CD4-positive, alpha-beta T cell treated with Interleukin-17A for 1 hour (primary cell): ENCODE measurements around the gene NBAS.
"Not testable (repeated sequence)": the region's sequence is repeated elsewhere in the genome, so short reads cannot be mapped to it uniquely, and the experiment has no call there.

Experiments used
- DNase-seq: peaks from one replicate; pipeline ENCODE4 v3.0.0-alpha.2; 2020

NBAS gene

DNA sequence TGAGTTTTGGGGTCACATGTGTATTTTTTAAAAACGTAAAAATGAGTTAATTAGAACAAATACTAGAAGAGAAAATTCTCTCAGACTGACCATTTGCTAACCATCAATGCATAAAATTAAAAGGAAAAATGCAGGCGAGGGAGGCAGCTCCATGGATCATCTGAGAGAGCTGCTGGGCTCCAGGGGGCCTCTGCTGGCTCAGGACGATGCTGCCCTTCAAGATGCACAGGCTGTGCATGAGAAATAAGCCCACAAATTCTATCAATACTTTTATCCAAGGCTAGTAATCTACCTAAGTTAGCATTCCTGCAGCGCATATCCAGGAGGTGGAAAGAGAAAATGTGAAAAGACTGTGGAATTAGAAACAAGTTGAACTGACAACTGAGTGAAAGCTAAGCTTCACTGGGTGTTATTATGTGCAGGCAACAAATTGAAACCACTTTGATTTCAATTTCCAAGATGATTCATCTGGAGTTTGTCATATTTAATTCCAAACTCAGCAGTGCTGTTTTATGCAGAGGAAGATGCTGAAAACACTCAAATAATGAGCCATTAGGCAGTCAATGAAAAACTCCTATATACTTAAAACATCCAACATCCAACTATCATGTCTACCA is 261.1 kb downstream of the NBAS start:
- no peak for DNase-seq

DNA sequence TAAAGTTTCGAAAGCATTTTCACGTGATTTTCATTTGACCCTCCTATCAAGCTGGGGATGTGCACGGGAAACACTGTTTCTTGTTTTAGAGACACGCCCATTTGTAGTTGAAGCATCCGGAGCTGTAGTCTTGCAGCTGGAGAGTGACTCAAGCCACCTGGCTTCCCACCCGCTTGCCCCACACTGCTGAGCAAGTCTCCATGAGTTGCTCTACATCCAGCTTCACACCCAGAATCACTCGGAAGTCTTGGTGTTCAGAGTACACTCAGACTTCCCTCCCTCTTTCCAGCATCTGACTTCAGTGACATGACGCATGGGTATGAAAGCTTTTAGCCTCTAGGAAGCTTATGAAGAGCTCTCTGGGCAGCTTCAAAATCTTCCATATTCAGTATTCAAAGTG is 262.4 kb downstream of the NBAS start:
- no peak for DNase-seq

DNA sequence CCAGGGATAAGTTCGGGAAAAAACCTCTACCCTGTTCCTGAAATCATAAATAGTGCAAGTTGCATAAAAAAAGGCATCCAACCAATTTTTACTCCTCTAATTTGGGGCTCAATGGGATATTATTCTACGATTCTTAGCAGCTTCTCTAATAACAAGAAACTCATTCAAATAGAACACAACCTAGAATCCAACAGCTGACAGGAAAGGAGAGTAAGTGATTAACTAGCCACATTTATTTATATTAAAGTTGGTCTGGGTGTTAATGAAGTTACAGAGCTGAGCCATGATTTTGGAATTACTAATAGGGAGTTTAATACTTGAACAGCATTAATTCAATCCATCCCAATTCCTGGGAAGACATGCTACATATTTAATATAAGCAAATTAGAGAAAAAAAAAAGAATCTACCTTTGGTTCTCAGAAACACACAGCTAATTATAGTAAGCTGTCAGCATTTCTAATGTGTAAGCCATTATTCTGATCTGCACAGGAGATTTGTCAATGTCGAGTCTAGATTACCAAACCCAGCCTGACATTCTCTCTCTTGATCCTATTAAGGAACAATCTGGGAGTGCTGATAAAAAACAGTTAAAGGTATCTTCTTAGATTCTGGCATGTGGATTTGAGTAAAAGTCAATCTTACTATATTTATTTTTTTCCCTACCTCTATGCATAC is 267.7 kb downstream of the NBAS start:
- no peak for DNase-seq

DNA sequence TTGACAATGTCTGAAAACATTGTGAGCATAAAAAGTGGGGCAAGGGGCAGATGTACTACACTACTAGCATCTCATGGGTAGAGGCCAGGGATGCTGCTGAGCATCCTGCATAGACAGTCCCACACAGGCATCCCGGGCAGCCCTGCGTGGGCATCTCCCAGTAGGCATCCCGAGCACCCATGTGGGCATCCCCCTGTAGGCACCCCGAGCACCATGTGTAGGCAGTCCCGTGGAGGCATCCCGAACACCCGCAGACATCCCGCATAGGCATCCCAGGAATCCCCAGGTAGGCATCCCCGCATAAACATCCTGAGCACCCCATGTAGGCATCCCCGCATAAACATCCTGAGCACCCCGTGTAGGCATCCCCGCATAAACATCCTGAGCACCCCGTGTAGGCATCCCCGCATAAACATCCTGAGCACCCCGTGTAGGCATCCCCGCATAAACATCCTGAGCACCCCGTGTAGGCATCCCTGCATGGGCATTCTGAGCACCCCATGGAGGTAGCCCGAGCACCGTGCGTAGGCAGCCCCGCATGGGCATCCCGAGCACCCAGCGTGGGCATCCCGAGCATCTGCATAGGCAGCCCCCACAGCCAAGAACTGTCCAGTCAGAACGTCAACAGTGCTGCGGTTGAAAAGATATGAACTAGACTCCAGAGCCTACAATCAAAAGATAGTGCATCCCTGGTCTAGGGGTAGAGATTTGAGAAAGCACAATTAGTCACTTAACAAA is 273.5 kb downstream of the NBAS start:
- DNase-seq: no peak

DNA sequence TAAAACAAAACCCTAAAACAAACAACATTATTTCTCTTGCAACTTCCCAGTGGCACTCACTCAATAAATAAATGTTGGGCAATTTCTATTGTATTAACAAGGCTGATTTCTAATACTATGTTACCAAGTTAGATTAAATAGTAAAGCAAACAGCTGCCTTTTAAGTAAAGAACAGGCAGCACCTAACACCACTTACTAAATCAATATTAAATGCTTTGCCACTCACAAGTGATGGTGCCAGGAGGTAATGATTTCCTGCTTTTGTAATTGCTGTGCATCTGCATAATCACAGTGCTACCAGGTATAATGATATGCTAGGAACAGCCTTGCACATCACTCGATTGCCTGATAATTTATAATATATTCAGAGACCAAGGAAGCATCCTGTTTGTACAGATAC is 276.5 kb downstream of the NBAS start:
- DNase-seq: no peak

DNA sequence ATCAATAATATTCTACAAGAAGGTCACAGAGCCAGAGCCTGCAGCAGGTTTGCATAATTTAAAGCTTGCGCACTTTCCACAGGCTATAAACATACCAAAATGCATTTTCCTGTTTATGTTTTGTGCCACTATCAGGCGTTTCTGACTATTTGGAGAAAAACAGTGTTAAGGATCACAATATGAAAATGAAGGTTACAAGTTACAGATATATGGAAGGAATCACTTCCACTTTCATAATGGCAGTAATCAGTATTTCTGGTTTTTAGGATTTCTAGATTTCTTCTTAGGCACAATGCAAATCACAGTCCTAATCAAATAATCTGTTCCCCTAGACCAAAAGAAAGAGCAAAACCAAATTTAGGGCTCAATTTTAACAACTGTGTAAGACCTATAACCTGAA is 279.5 kb downstream of the NBAS start:
- DNase-seq: no peak

DNA sequence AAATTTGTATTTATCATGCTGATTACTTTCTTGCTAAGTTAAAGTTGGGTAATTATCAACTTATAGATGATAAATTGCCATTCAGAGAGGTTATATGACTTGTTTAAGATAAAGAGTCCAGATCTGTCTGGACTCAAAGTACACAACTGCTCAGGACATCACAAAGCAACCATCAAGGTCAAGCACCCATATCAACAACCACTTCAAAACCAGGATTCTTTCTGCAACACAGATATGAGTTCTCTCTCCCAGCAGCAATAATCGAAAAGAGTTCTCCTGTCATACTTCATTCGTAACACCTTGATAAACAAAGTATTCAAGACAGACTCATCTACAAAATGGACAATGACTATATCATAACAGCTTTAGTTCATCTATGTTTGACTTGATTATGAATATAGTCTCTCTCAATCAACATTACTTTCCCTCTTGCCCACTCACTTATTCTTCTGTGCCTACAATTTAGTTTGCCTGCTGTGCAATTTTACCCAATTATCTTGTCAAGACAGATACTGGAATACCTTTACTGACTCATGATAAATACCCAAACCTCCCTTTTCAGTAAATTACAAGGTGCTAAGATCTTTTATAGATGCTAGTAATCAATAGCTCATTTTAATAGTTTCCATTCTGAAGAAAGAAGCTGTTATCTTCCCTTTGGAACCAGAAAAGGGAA is 281.8 kb downstream of the NBAS start:
- DNase-seq: no peak

DNA sequence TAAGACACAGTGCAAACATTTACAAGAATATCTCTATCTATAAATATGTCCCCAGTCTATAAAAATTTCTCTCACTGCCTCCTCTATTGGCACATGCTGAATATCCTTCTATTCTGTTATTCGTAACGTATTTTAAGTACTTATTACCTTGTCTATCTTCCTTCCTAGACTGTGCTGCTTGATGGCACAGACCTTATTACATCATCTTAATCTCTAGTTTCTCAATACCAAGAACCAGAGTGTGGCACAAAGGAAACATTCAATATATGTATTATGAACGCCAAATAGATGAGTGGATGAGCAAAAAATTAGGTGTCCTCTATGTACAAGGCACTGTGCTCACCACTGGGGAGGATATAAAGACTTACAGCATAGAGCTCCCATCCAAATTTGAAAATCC is 282.8 kb downstream of the NBAS start:
- no peak for DNase-seq

DNA sequence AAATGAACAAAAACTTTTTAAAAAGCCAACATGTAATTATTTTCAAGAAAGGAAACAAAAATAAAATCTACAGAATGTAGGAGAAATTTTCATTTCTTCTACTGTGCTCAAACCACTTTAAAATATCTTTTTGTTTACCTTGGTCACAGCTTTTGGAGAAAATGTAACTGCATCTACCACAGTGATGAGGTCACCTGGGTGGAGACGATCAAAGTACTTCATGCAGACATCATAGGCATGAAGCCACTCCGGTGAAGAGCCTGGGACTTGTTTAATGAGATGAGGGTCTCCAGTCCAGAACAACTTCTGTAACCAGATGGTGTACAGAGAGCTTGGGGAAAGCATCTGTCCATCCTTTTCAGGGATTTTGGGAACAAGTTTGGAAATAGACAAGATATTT is 285.8 kb downstream of the NBAS start:
- no peak for DNase-seq

DNA sequence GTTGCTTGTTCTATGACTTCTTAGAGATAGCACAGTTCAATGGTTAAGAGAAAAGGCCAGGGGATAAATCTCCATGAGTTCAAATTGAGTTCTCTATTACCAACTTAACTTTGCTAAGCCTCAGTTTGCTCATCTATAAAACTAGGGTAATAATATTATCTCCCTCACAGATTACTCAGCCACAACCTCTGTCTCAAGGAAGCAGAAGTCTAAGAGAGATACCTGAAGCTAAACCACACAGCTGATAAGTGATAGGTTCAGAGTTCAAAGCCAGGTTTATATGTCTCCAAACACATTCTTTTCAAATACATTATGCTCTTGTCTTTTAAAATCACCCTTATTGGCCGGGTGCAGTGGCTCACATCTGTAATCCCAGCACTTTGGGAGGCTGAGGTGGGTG is 287.7 kb downstream of the NBAS start:
- DNase-seq: no peak

DNA sequence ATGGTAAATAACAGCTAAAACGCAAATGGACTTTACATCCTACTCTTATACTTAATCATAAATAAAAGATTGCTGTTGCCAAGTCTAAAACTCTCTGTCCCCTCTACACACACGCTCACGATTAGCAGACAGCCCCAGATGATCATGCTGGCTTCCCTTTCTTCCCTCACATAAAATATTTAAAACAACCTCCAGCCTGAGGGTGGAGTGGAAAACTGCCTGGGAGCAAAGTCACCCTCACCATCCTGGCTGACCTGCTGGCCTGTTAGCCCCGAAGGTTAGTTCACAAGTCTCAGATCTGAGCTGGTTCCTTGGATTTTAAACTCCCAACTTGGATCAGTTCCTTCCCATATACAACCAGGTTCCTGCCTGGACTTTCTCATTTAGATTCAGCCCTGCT is 288.2 kb downstream of the NBAS start:
- DNase-seq: no peak

DNA sequence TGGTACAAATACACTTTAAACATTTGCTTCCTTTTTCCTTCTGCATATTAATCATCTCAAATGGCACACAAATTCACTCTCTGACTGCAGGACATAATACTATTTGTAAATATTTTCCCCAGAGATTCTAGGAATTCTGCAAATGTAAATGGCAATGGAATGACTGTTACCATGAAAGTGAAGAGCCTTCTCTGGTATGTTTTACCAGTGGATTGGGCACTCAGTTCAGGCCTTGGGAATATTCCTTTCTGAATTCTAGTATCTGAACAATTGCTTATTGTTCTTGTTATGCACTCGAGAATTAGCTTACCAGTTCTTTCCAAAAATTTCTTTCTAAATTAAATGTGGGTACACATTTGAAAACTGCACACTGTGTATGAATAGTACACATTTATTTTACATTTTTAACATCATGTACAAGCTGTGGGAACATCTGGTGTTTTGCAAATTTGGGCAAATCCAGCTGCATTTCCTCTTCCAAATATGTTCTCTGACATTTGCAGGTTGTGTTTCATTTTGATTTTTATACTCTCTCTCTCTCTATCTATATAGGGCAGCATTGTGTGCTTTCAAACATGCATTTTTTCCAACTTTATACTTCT is 289.1 kb downstream of the NBAS start:
- no peak for DNase-seq

DNA sequence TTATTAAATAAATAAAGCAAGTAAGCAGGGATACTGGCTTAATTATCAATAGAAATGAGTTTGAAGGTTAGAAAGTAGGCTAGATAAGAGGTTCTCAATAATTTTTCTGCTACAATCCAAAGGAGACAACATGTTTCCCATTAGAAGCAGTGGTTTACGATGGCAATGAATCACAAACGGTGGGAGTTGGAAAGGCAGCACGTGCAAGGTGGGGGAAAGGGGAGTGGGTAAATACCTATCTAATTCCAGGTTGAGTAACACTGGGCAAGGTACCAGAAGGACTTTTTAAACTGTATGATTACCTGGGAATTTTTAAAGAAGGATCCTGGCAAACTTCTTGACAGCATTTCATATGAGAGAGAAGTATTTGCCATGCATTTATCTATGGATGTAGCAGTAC is 289.9 kb downstream of the NBAS start:
- DNase-seq: no peak

DNA sequence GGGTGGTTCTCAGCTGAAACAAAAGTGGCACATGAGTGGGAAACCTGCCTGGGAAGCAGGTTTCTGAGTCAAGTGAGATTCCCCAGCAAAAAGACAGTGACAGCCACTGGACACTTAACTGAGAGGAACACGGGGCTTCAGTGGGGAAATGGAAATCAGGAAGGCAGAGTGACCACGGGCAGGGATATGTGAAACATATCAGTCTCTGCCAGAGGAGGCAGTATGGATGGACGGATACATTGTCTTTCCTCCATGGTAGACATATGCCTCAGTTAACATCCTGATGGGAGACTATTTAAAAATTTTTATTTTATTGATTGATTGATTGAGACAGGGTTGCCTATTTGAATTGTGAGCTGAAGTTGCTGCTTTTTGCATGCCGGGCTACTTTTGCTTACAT is 292.1 kb downstream of the NBAS start:
- no peak for DNase-seq

DNA sequence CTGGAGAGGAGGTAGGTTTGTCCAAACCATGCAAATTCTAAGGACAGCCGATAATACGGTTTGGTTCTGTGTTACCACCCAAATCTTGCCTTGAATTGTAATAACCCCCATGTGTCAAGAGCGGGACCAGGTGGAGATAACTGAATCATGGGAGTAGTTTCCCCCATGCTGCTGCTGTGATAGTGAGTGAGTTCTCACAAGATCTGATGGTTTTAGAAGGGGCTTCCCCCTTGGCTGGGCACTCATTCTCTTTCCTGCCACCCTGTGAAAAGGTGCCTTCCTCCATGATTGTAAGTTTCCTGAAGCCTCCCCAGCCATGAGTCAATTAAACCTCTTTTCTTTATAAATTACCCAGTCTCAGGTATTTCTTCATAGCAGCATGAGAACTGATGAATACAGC is 295.2 kb downstream of the NBAS start:
- no peak for DNase-seq

DNA sequence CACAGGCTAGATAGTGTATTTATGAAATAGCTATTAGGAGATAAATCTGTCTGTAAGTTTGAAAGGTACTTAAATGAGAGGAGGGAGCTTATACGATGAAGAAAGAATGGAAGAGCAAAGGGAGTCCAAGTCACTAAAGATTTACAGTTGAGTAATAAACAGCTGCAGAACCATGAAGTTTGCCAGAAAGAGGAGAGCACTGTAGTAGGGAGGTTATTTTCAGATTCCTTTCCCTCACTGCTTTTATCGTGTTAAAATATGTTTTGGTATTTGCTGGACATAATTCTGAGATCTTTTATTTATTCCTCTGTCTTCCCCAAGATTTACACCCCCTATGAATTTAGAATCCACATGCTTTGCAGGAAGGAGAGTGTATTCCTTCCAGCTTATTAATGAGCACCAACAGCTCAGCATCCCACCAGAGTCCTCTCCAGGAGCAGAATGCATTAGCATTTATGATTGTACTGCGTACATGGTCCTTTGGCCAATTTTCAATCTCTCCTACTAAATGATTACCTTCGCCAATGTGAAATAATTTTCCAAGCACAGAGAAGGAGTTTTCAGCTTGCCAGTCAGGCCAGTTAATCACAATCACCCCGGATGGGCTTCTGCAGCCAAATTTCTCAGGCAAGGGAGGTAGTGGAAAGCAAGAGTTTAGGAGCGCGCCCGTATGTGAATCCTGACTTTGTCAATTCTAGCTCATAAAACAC is 297.0 kb downstream of the NBAS start:
- no peak for DNase-seq

DNA sequence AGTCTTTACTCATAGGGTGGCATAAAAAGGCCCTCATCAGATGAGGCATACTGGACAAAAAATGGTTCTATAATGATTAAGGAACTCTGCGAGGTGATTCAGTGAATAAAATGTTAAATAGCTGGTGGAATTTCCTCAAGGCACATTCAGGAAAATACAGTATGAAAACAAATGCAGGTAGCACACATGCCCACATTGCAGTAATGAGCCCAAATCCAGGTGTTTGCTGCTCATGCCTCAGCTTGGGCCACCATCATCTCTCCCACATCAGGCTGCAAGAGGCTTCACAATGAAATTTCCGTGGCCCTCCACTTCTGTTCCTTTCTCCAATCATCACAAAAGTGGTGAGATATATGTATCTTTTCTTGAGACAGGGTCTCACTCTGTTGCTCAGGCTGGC is 298.3 kb downstream of the NBAS start:
- DNase-seq: no peak

DNA sequence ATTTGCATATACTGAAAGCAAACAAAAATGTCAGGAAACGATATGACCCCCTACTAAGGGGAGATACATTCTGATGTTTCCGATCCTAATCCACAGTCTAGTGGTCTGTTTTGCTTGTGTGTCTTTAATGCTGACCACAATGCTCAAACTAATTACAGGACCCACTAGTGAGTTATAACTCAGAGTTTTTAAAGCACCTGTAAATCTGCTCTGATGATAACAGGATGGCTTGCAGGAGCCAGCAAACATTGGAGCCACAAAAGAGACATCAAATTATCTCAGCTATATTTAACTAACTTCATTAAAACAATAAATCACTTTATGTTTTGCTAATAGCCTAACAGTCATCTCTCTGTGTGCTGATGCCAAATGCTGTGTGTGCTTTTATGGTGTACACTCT is 300.3 kb downstream of the NBAS start:
- DNase-seq: no peak

DNA sequence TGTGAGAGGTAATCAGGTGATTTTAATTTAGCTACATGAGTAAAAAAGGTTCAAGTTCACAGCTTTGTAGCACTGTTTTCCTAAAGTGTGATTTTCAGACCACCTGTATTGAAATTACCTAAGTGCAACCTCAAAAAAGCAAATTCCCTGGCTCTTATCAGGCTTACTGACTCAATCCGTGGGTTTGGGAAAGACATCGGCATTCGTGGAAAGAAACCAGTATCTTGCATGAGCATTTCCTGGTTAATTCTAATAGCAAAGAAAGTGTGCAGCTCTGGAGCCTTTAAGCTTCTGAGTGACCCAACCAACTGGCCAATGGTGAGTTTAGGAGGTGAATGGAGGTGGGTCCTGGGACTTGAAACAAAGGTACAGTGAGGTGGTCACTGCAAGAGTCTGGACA is 300.9 kb downstream of the NBAS start:
- DNase-seq: no peak

DNA sequence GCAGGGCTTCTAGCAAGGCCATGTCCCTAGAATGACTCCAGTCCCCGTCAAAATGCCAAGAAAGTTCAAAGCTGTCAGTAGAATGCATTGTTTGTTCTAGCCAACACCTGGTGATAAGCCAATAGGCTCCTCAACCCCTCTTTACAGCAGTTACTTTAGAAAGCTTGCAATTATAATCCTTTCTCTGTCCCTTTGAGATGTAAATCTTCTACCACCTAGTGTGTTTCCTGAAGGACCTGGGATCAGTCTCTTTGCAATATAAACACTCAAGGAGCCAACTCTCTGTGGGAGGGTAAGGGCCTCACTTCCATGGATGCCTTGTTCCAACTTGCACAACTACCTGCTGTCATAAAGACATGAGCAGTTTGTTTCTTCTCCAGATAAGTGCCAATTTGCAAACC is 301.8 kb downstream of the NBAS start:
- DNase-seq: no peak

DNA sequence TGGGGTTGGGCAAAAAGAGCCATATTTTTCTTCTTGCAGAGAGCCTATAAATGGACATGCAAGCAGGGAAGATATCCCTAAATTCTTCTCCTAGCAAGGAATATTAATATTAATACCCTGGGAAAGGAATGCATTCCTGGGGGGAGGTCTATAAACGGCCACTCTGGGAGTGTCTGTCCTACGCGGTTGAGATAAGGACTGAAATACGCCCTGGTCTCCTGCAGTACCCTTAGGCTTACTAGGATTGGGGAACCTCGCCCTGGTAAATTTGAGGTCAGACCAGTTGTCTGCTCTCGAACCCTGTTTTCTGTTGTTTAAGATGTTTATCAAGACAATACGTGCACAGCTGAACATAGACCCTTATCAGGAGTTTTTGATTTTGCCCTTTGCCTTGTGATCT is 302.7 kb downstream of the NBAS start:
- DNase-seq: not testable (repeated sequence)

DNA sequence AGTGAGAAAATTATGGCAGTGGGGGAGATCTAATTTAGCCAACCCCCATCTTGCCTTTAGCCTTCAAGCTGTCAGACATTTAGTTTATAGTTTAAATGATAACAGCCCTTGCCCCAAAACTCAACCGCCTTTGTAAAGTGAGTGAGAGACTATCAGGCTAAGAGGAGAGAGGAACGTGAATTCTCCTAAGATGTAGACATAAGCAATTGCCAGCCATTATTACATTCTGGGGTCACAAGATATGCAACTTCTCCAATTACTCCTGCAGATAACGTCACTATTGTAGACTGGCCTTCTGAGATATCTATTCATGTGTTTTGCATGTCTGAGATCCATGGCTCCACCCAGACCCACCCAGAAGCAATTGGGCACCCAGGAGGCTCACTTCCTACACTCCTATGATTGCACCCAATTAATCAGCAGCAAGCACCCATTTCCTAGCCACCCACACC is 307.3 kb downstream of the NBAS start:
- DNase-seq: no peak

DNA sequence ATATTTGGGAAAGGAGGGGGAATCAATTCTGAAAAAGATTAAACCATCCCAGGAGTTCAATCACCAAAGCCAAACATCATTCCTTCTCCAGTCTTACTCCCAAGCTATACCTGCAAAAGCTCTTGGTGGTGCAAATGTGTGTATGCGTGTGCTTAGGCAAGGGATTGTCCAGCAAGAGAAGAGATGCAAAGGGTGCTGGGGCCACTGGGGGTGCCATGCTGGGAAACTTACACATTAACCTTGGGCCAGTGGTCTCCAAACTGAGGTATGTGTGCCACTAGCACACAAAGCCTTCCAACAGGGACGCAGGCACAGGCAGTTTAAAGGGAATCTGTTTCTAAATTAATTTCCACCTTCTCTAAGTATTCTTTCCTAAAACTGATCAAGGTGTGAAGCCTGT is 307.9 kb downstream of the NBAS start:
- no peak for DNase-seq
